Motor neuron (in vitro differentiated cells): Measurements from ENCODE around the gene ORM1. TPM values are rescaled to one million over a fixed set of nuclear protein-coding genes. Genes with fewer than 3 reads are reported as not detected.
A peak's percentile ranks its signal among the peaks of the same experiment; 100 is the strongest.

ENCODE experiments used
- ATAC-seq, 8 experiments: fragments of 200-7000 bp; cut with Tn5 transposase; replicated peaks in 6 of 8; 2 replicates each; pipeline ENCODE4 v1.8.0; 2021; ENCODE audit warnings: mild to moderate bottlenecking in 8 of 8, moderate library complexity in 8 of 8
- H3K27ac ChIP-seq, 2 donors: fragments of 250-450 bp; sonication (Bioruptor Pico); 2 replicates each; pipeline ENCODE4 v1.9.0; 2021; ENCODE audit warnings: antibody characterized with exemption in 2 of 2, mild to moderate bottlenecking in 2 of 2, moderate library complexity in 1 of 2
- H3K4me1 ChIP-seq, 2 donors: fragments of 250-450 bp; sonication (Bioruptor Pico); replicated peaks in 1 of 2; 2 replicates each; pipeline ENCODE4 v1.6.1; 2021; ENCODE audit warnings: antibody characterized with exemption in 2 of 2, mild to moderate bottlenecking in 2 of 2, moderate library complexity in 1 of 2
- H3K4me3 ChIP-seq, 5 donors: fragments of 250-450 bp; sonication (Bioruptor Pico); 2 replicates each; pipeline ENCODE4 v1.9.0; 2021; ENCODE audit warnings: antibody characterized with exemption in 5 of 5, mild to moderate bottlenecking in 5 of 5, moderate library complexity in 4 of 5
- WGBS, 10 experiments: fragments of 450-650 bp; shearing (Covaris generic); methylation state at CpG; one replicate each; pipeline ENCODE4 v1.0.0; 2022; 5-methylcytosine and 5-hydroxymethylcytosine counted together
- in situ Hi-C, 9 experiments: fragments of 400-800 bp; cut with MboI; loops; one replicate each; pipeline ENCODE4 v1.15.0; 2021; ENCODE audit warnings: low sequenced_read_pairs in 9 of 9, low pct_unique_long_range_greater_than_20kb in 2 of 9; ENCODE audit not compliant: unreplicated experiment in 9 of 9
- total RNA-seq, 8 experiments: library from RNA; unstranded; fragments of 300-600 nt; gene quantifications; 2 replicates each; pipeline versions ENCODE4 v1.2.3 to v1.2.4, GENCODE V29; 2022

Gene ORM1
- total RNA-seq, 8 experiments from 2014 or later, result not detected

- Histone ChIP-seq H3K4me1 (peaks cover 12 to 16% of the 10 kb centered on the region in 2 donors), H3K27ac (no peak overlapping the region), H3K4me3 (no peak overlapping the region)
- WGBS, 10 experiments, result 40 to 80% methylated on average over 2 to 3 of the region's 13 CpGs; no CpG with 5 or more reads in 8 of the 10 experiments
- in situ Hi-C loops, result loop anchor here in 8 of 9 experiments (10.0 to 25.0 kb wide), 5 partner anchors 177 to 602 kb away; partner anchors contain the start of genes AMBP (in 3 of the 8) and KIF12 (in 3 of the 8)
- no peak for ATAC-seq
Observed at GRCh38 chr9:114289106-114289505, 33.8 kb upstream of the ORM1 start.

GRCh38 chr9:114289571-114290481 is 33.1 kb upstream of the ORM1 start:
- no peak for ATAC-seq
- Histone ChIP-seq H3K27ac (no peak overlapping the region), H3K4me3 (no peak overlapping the region), H3K4me1 (peaks cover 12 to 16% of the 10 kb centered on the region in 2 donors)
- 95% methylated on average over 3 of the region's 13 CpGs; no CpG with 5 or more reads in 9 of the 10 experiments for WGBS, 10 experiments
- in situ Hi-C loops, result loop anchor here (10.0 to 25.0 kb wide), 6 partner anchors 178 to 603 kb away; partner anchors contain the start of genes AMBP (in 3 of the 9) and KIF12 (in 3 of the 9)

GRCh38 chr9:114290561-114290986 is 32.3 kb upstream of the ORM1 start:
- Histone ChIP-seq H3K4me3 (no peak overlapping the region), H3K4me1 (peaks cover 8 to 11% of the 10 kb centered on the region in 2 donors), H3K27ac (no peak overlapping the region)
- peak in 5 of 8 experiments; percentile 2 to 45 (median 41) for ATAC-seq
- WGBS, 10 experiments, result no CpG with 5 or more reads among the region's 7 CpGs
- in situ Hi-C loops, result loop anchor here in 8 of 9 experiments (10.0 to 25.0 kb wide), 5 partner anchors 178 to 603 kb away; partner anchors contain the start of genes AMBP (in 3 of the 8) and KIF12 (in 3 of the 8)

GRCh38 chr9:114291064-114291474 is 31.8 kb upstream of the ORM1 start:
- ATAC-seq, result peak; percentile 61 to 83 (median 77)
- 0 to 38% (median 5%) methylated on average over 1 to 6 of the region's 12 CpGs; no CpG with 5 or more reads in 3 of the 10 experiments for WGBS, 10 experiments
- Histone ChIP-seq H3K4me1 (peaks cover 5 to 8% of the 10 kb centered on the region in 2 donors), H3K27ac (no peak overlapping the region), H3K4me3 (no peak overlapping the region)
- in situ Hi-C loops, result loop anchor here in 8 of 9 experiments (10.0 to 25.0 kb wide), 5 partner anchors 179 to 604 kb away; partner anchors contain the start of genes AMBP (in 3 of the 8) and KIF12 (in 3 of the 8)

GRCh38 chr9:114291886-114292590 is 30.9 kb upstream of the ORM1 start:
- Histone ChIP-seq H3K4me3 (no peak overlapping the region), H3K4me1 (peaks cover 5 to 8% of the 10 kb centered on the region in 2 donors), H3K27ac (no peak overlapping the region)
- 70 to 100% (median 91%) methylated on average over 1 to 9 of the region's 11 CpGs; no CpG with 5 or more reads in 1 of the 10 experiments for WGBS, 10 experiments
- in situ Hi-C loops, result loop anchor here in 8 of 9 experiments (10.0 to 25.0 kb wide), 5 partner anchors 180 to 605 kb away; partner anchors contain the start of genes AMBP (in 3 of the 8) and KIF12 (in 3 of the 8)
- no peak for ATAC-seq

- in situ Hi-C loops, result loop anchor here in 8 of 9 experiments (10.0 to 25.0 kb wide), 5 partner anchors 182 to 607 kb away; partner anchors contain the start of genes AMBP (in 3 of the 8) and KIF12 (in 3 of the 8)
- Histone ChIP-seq H3K4me1 (peaks cover 0 to 3% of the 10 kb centered on the region in 2 donors), H3K27ac (no peak overlapping the region), H3K4me3 (no peak overlapping the region)
- no peak for ATAC-seq
Observed at GRCh38 chr9:114294664-114295063, 28.2 kb upstream of the ORM1 start.

- in situ Hi-C loops, result loop anchor here in 8 of 9 experiments (10.0 to 25.0 kb wide), 5 partner anchors 184 to 609 kb away; partner anchors contain the start of genes AMBP (in 3 of the 8) and KIF12 (in 3 of the 8)
- Histone ChIP-seq H3K4me3 (no peak overlapping the region), H3K27ac (no peak overlapping the region), H3K4me1 (no peaks in the 10 kb centered on the region)
- 83 to 100% (median 100%) methylated on average over 1 of the region's 1 CpG; no CpG with 5 or more reads in 1 of the 10 experiments for WGBS, 10 experiments
- no peak for ATAC-seq
Observed at GRCh38 chr9:114296338-114296737, 26.6 kb upstream of the ORM1 start.

GRCh38 chr9:114299286-114300152 is 23.4 kb upstream of the ORM1 start:
- H3K4me1 ChIP-seq, result peaks cover 3 to 4% of the 10 kb centered on the region in 2 donors
- ATAC-seq, result no peak
- no peak overlapping the region for H3K4me3 ChIP-seq
- in situ Hi-C loops, result loop anchor here in 8 of 9 experiments (10.0 to 25.0 kb wide), 5 partner anchors 187 to 612 kb away; partner anchors contain the start of genes AMBP (in 3 of the 8) and KIF12 (in 3 of the 8)
- H3K27ac ChIP-seq, result no peak overlapping the region
- 80 to 100% (median 92%) methylated on average over 1 to 8 of the region's 15 CpGs; no CpG with 5 or more reads in 2 of the 10 experiments for WGBS, 10 experiments

- Histone ChIP-seq H3K4me3 (no peak overlapping the region), H3K27ac (no peak overlapping the region), H3K4me1 (peaks cover 6 to 10% of the 10 kb centered on the region in 2 donors)
- WGBS, 10 experiments, result 100% methylated on average over 1 of the region's 4 CpGs; no CpG with 5 or more reads in 9 of the 10 experiments
- no peak for ATAC-seq
- in situ Hi-C loops, result no loop called here
Observed at GRCh38 chr9:114300153-114300845, 22.6 kb upstream of the ORM1 start.

- WGBS, 10 experiments, result 80% methylated on average over 1 to 2 of the region's 31 CpGs; no CpG with 5 or more reads in 8 of the 10 experiments
- no peak for ATAC-seq
Observed at GRCh38 chr9:114300846-114301797, 21.8 kb upstream of the ORM1 start.

More at GRCh38 chr9:114300846-114301797, 21.8 kb upstream of the ORM1 start:
- in situ Hi-C loops, result no loop called here
- no peak overlapping the region for H3K27ac ChIP-seq
- no peak overlapping the region for H3K4me3 ChIP-seq
- H3K4me1 ChIP-seq, result peaks cover 14 to 17% of the 10 kb centered on the region in 2 donors
